ENCODE results near the gene HMX3.
"Not testable (repeated sequence)": the region's sequence is repeated elsewhere in the genome, so short reads cannot be mapped to it uniquely, and the experiment has no call there.

Gene HMX3

GRCh38 chr10:123166618-123167017, 30.8 kb downstream of the HMX3 start:
- no peak for DNase-seq (ENCODE audit: extremely low read depth in 1 of 2, low read depth in 1 of 2)

GRCh38 chr10:123170961-123171360, 35.2 kb downstream of the HMX3 start:
- no peak for DNase-seq (ENCODE audit: extremely low read depth in 1 of 2, low read depth in 1 of 2)

- not testable (repeated sequence) for DNase-seq (ENCODE audit: extremely low read depth in 1 of 2, low read depth in 1 of 2)
These were observed 35.8 kb downstream of the HMX3 start for GRCh38 chr10:123171616-123172015.

- DNase-seq (ENCODE audit: extremely low read depth in 1 of 2, low read depth in 1 of 2): no peak
These were observed 39.9 kb downstream of the HMX3 start for GRCh38 chr10:123175389-123176387.

GRCh38 chr10:123178390-123178789, 42.6 kb downstream of the HMX3 start:
- not testable (repeated sequence) for DNase-seq (ENCODE audit: extremely low read depth in 1 of 2, low read depth in 1 of 2)

- DNase-seq (ENCODE audit: extremely low read depth in 1 of 2, low read depth in 1 of 2): no peak
These were observed 44.6 kb downstream of the HMX3 start for GRCh38 chr10:123180101-123181090.

GRCh38 chr10:123183724-123184123, 48.0 kb downstream of the HMX3 start:
- DNase-seq (ENCODE audit: extremely low read depth in 1 of 2, low read depth in 1 of 2): no peak

GRCh38 chr10:123187781-123188180, 52.0 kb downstream of the HMX3 start:
- DNase-seq (ENCODE audit: extremely low read depth in 1 of 2, low read depth in 1 of 2): no peak

Data from stimulated activated CD8-positive, alpha-beta memory T cell treated with anti-CD3 and anti-CD28 coated beads, Interleukin-7, amount 100 ng/mL, for 48 hours (primary cell).